ENCODE results near the gene PAPSS1. TPM values are rescaled to one million over a fixed set of nuclear protein-coding genes. Genes with fewer than 3 reads are reported as not detected.
A peak's percentile ranks its signal among the peaks of the same experiment; 100 is the strongest.

Gene PAPSS1
- total and polyA plus RNA-seq, 9 of the 15 experiments (the other 6 are each of a cell fraction or from before 2014, with no cell fraction given): 21.1 to 53.9 (median 41.9) TPM

DNA sequence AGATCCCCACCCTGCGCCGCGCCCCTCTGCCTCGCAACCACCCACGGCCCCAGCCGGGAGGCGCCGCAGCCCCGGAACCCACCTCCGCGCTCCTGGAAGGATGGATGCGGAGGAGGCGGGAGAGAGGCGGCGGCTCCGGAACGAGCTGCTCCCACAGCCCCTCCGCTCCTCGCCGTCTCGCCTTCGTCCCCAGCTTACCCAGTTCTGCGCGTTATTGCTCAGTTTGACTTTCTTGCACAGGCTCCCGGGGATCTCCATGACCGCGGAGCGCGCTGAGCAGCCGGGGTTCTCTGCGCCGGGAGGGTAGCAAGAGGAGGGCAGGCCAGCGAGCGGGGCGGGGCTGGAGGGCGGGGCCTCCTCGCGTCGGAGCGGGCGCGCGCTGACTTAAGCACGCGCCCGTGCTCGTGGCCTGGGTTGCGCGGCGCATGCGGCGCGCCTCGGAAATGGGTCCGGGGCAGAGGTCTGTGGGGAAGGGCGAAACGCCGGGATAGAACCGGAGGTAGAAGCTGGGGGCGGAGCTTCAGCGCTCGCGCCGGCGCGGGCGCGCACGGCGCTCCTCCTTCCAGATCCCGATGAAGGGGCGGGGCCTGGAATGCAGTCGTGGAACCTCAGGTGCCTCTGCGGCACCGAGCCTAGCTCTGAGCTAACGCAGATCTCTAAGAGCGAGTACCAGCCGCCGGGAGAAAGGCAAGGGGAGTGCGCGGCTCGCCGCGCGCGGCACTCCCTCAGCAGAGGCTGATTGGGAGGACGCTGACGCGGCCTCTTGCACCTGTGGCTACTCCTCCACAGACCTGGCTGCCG, at the start of gene PAPSS1 (continued):
- TF ChIP-seq HNRNPLL (IDR thresholded peaks at IDR 0.05; ENCODE audit: low read depth, low read length, poor library complexity, severe bottlenecking) (peak; percentile 69), MCM3 (IDR thresholded peaks at IDR 0.05) (no peak), NR4A1 (CRISPR knock-in tag; IDR thresholded peaks at IDR 0.05) (no peak), NR4A1 (tag; IDR thresholded peaks at IDR 0.05) (no peak), RBM39 (optimal IDR thresholded peaks at IDR 0.05; ENCODE audit: low read depth, low read length) (no peak), E2F3 (CRISPR knock-in tag; IDR thresholded peaks at IDR 0.05) (no peak), TGIF2 (CRISPR knock-in tag; IDR thresholded peaks at IDR 0.05) (no peak), MBD2 (IDR thresholded peaks at IDR 0.05; ENCODE audit: borderline replicate concordance, low read depth) (no peak; the same call in 1 of the 2 replicates), CREB1 (IDR thresholded peaks at IDR 0.05) (no peak; the same call in 1 of the 2 replicates), CREB1 (CRISPR knock-in tag; IDR thresholded peaks at IDR 0.05) (peak; percentile 20; the same call in 1 of the 2 replicates), DIDO1 (tag; IDR thresholded peaks at IDR 0.05; ENCODE audit: low read depth) (no peak), ZFX (CRISPR knock-in tag; IDR thresholded peaks at IDR 0.05) (peak; percentile 8), TAL1 (IDR thresholded peaks at IDR 0.05) (no peak), RBM25 (IDR thresholded peaks at IDR 0.05; ENCODE audit: low read depth, low read length, severe bottlenecking) (no peak), SNIP1 (IDR thresholded peaks at IDR 0.05; ENCODE audit: low read depth) (no peak), RBM22 (IDR thresholded peaks at IDR 0.05; ENCODE audit: low read depth, low read length, poor library complexity, severe bottlenecking) (no peak), MYBL2 (IDR thresholded peaks at IDR 0.05; ENCODE audit: low read depth) (no peak), MYBL2 (CRISPR knock-in tag; IDR thresholded peaks at IDR 0.05; ENCODE audit: borderline replicate concordance) (no peak), U2AF2 (optimal IDR thresholded peaks at IDR 0.05; ENCODE audit: low read depth, low read length) (no peak), BHLHE40 (IDR thresholded peaks at IDR 0.05; ENCODE audit: low read length) (no peak; the same call in 1 of the 2 replicates), KLF1 (tag; IDR thresholded peaks at IDR 0.05) (no peak)
- TF ChIP-seq, protein P1, sequence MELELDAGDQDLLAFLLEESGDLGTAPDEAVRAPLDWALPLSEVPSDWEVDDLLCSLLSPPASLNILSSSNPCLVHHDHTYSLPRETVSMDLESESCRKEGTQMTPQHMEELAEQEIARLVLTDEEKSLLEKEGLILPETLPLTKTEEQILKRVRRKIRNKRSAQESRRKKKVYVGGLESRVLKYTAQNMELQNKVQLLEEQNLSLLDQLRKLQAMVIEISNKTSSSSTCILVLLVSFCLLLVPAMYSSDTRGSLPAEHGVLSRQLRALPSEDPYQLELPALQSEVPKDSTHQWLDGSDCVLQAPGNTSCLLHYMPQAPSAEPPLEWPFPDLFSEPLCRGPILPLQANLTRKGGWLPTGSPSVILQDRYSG (tag; conservative IDR thresholded peaks at IDR 0.05; ENCODE audit: low read depth): peak; percentile 61; the same call in 1 of the 2 replicates
- TF ChIP-seq, protein P2, sequence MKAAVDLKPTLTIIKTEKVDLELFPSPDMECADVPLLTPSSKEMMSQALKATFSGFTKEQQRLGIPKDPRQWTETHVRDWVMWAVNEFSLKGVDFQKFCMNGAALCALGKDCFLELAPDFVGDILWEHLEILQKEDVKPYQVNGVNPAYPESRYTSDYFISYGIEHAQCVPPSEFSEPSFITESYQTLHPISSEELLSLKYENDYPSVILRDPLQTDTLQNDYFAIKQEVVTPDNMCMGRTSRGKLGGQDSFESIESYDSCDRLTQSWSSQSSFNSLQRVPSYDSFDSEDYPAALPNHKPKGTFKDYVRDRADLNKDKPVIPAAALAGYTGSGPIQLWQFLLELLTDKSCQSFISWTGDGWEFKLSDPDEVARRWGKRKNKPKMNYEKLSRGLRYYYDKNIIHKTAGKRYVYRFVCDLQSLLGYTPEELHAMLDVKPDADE (conservative IDR thresholded peaks at IDR 0.05; ENCODE audit: control insufficient read depth, low read depth, low read length): no peak
- TF ChIP-seq, protein P3, sequence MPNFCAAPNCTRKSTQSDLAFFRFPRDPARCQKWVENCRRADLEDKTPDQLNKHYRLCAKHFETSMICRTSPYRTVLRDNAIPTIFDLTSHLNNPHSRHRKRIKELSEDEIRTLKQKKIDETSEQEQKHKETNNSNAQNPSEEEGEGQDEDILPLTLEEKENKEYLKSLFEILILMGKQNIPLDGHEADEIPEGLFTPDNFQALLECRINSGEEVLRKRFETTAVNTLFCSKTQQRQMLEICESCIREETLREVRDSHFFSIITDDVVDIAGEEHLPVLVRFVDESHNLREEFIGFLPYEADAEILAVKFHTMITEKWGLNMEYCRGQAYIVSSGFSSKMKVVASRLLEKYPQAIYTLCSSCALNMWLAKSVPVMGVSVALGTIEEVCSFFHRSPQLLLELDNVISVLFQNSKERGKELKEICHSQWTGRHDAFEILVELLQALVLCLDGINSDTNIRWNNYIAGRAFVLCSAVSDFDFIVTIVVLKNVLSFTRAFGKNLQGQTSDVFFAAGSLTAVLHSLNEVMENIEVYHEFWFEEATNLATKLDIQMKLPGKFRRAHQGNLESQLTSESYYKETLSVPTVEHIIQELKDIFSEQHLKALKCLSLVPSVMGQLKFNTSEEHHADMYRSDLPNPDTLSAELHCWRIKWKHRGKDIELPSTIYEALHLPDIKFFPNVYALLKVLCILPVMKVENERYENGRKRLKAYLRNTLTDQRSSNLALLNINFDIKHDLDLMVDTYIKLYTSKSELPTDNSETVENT (CRISPR knock-in tag; IDR thresholded peaks at IDR 0.05): 0 out of 2 replicates have a peak, but pooled peaks have one; percentile 31

Data from K562 (cell line).